Right ventricle myocardium superior (tissue), 1 donor: ENCODE measurements around the gene CFDP1. TPM values are rescaled to one million over a fixed set of nuclear protein-coding genes. Genes with fewer than 3 reads are reported as not detected.

Experiments used
- ATAC-seq: fragments of 200-7000 bp; cut with Tn5 transposase; one replicate; pipeline ENCODE4 v1.9.1; 2020; ENCODE audit warnings: mild to moderate bottlenecking; ENCODE audit not compliant: poor library complexity
- DNase-seq: peaks from one replicate; pipeline ENCODE4 v3.0.0-alpha.2; 2020
- intact Hi-C: fragments of 100-400 bp; cut with DNase I; formaldehyde crosslinking; loops from one replicate; pipeline ENCODE4 v1.11.2; 2022
- total RNA-seq: library from RNA; stranded (reverse); fragmentation: NEBNext Ultra II Directional; extraction: Animal tissue kit (Norgen Biotek cat#: 25700); gene quantifications from one replicate; pipeline ENCODE4 v1.2.1, GENCODE V29; 2021
- donor health status: DM: no; HTN: yes; CAD: no; lungs with severe emphysema.

The CFDP1 gene
- total RNA-seq, 1 donor from 2014 or later = 25.1 TPM

DNA sequence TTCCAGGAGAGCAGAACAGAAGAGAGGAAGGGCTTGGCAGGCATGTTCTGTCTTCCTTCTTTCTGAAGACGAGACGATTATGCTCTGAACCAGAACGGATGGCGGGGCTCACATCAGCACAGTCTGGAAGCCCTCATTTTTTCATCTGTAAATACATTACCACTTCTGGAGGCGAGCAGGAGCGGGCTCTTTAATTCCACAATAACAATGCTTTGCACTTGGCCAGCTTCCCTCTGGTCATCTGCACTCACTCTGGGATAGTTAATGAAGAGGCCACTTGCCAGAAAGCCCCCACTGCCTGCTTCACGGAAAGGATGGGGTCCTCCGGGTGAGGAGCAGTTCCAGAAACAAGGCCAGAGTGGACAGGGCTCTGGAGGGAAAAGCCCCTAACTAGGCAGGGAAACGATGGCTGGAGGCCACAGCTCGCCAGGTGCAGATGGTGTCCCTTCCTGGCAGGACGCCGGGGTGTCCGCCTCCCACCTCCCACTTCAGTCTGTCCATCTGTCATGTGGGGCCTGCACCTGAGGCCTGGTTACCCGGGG is 168.8 kb downstream of the CFDP1 start:
- intact Hi-C loops = loop anchor here (5.0 kb wide), 1 partner anchor 43 kb away; no protein-coding TSS in a partner anchor
- ATAC-seq = peak; percentile 18
- no peak for DNase-seq

DNA sequence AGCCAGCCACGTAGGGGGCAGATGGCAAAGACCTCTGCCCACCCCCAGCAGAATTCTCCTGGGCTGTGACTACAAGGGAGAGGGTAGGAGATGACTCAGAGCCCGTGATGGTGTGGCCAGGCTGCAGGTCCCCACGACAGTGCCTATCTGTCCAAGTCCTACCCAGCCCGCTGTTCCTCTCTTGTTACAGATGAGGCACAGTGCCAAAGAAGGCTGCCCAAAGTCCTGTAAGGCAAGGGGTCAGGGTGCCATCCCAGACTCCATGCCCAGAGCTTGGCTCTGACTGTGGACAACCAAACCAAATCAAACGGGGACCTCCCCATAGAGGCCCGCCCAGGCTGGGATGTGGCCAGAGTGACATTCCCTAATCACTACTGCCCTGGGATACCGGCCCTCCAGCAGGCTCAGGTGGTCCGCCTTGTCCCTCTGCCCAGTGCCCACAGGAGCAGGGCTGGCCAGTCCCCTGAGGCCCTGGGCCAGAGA is 169.3 kb downstream of the CFDP1 start:
- DNase-seq (peak; percentile 54), ATAC-seq (peak; percentile 19)
- intact Hi-C loops = loop anchor here (5.0 kb wide), 1 partner anchor 43 kb away; no protein-coding TSS in a partner anchor

DNA sequence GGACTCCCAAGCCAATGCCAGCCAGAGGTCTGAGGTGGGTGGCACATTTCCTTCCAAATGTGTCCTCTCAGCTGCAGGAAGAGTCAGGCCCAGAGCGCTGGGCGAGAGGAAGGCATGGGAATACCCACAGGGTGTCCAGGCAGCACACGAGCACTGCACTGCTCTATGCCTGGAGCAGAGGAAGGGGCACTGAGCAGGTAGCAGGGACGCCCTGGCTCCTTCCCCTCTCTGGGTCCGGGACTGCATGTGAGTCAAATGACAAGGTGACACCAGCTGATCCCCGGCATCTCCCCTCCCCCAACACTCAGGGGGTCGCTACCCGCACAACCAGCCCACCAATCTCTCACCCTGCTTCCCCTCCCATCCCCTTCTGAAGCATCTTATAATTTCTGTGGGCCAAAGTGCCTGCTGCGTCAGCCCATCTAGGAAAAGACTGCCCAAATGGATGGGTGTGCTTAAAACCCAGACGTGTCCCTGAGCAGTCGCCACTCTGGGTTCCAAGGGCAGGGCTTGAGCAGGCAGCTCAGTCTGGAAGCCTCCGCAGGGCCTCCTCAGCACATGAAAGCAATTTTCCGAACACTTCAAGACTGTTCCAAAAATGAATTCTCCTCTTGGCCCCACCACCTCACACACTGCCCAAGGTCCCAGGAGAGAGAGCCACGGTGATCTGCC is 169.9 kb downstream of the CFDP1 start:
- intact Hi-C loops = loop anchor here (5.0 kb wide), 1 partner anchor 44 kb away; no protein-coding TSS in a partner anchor
- ATAC-seq = no peak
- peak; percentile 42 for DNase-seq

DNA sequence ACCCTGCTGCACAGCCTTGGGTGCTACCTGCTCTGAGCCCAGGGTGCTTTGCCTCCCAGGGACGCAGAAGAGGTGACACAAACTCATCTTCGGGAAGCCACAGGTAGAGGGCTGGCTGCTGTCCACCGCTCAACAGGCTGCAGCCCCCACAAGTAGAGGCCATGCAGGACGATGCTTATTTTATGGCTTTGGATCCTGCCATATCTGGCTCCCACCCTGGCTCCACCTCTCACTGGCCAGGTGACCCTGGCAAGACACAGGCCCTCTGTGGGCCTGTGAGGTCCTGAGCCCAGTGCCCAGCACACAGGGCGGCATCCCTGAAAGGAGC is 170.5 kb downstream of the CFDP1 start:
- DNase-seq (no peak), ATAC-seq (no peak)
- intact Hi-C loops = loop anchor here (5.0 kb wide), 1 partner anchor 45 kb away; no protein-coding TSS in a partner anchor

DNA sequence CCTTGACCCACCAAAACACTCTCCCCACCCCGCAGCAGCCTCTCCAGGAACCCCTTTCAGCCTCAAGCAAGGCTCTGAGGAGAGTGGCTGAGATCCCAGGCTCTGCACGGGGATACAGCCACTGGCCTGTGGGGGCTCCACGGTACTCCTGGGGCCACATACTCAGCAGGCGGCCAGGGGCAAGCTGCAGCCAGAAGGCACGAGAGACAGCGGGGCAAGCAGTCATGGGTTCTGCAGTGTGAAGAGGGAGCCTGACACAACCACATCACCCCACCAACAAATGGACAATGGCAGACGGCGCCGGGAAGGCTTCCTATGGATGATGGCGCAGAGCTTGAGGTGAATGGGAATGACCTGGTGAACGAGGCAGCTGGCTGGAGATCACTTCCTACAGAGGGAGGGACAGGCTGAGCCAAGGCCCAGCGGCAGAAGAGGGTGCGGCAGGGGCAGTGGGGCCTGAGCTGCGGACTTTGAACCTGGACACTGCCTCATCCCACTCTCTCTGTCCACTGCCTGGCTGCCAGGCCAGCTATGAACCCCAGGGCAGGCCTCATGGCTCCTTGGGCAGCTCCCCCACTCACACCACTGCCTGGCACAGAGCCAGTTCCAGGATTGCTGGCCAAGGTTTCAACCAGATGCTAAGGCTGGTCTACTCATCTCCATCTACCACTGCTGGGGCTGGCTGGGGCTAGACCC is 171.1 kb downstream of the CFDP1 start:
- peak; percentile 53 for DNase-seq
- ATAC-seq = no peak
- intact Hi-C loops = loop anchor here (5.0 kb wide), 1 partner anchor 45 kb away; no protein-coding TSS in a partner anchor

DNA sequence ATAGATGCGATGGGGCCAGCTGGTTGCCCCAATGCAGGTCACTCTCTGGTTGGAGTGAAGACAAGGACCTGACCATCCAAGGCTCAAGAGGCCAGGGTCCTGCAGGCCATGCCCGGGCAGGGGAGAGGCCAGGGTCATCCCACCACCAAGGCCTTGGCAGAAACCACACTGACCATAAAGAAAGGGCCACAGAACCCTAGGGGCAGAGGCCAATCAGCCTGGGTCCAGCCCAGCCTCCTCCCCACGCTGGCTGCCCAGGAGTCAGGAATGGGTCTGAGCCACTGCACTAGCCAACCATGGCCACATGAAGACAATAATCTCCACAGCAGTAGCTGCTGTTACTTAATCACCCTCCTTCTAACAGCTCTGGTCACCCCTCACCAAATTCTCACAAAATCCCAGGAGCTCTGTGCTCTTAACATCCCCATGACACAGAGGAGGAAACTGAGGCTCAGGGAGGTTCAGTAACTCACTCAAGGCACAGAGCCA is 171.7 kb downstream of the CFDP1 start:
- intact Hi-C loops = loop anchor here (5.0 kb wide), 1 partner anchor 46 kb away; no protein-coding TSS in a partner anchor
- no peak for ATAC-seq
- DNase-seq = no peak

DNA sequence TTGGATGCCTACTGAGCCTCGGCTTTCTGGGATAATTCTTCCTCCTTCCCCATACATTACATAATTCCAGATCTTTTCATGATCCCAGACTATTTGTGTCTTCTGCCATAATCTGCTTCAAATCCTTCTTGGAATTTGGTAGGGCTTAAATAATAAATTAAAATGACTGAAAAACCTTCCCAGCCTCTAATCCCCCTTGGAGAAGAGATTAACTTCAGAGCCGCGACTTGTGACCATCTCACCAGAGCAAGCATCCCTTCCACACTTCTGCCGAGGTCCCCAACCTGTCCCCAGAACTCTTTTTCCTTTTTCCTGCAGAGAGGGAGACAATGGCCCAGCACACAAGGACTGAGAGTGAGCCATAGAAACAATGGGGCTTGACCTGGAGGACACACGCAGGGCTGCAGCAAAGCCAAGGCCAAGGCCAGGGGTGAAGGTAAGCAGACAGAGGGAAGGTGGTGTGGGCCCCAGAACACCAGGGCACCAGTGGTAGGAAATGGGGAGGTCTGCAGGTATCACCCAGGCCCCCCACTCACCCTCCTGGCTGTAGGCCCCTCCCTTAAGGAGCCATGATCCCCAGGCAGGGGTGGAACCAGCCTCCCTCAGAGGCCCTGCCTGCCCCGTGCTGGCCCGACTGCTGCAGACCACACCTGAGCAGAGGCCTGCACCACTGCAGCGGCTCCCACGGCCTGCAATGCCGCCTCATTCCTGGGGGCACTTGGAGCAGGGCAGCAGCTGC is 172.3 kb downstream of the CFDP1 start:
- intact Hi-C loops = loop anchor here (5.0 kb wide), 1 partner anchor 46 kb away; no protein-coding TSS in a partner anchor
- ATAC-seq (no peak), DNase-seq (no peak)

DNA sequence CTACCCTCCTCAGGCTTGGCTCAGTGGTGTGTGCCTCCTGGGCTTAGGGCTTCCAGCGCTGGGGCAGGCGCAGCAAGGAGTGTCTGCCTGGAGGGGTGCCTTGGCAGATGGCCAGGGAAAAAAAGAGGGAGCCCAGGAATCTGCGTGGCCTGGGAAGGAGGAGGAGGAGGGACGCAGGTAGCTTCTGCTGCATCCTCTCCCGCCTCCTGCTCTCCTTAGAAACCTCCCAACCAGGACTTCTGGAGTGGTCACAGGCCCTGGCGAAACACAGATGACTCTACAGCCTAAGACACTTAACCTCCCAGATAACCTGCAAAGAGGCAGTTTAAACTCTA is 174.5 kb downstream of the CFDP1 start:
- DNase-seq (no peak), ATAC-seq (no peak)
- intact Hi-C loops = no loop called here

DNA sequence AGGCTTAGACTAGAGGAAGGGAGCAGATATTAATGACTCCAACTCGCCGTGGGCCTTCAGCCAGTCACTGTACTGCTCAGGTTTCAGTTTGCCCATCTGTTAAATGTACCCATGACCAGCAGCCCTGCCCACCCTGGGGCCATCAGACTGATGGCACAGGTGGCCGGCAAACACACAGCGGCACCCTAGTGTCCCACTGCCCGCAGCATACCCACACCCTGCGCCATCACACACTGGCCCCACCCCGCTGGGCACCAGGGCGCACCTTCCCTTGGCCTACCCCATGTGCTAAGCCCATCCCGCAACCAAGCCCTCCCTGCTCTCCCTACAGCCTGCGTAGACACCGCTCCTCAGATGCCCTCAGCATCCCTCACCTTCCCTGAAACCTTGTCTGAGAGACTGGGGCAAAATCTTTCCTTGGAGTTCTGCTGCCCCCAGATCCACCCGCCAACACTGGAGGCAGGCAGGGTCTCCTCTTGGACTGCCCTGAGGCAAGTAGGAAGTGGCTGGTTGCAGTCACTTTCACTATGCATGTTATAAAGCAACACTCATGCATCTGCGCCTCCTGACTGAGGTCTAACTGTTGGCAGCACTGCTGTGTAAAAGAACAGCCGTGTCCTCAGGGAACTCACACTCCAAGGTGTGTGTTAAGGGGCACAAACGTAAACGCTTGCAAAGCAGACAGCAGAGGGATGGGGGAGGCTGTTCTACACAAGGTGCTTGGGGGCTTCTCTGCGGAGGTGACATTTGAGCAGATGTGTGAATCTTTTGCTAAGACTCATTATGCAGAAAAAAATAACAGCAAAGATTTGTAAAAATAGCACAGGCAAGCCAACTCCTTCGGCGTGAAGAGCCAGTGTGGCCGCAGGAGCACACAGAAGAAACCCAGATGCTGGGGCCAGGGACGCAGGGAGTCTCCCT is 175.2 kb downstream of the CFDP1 start:
- intact Hi-C loops = no loop called here
- DNase-seq (no peak), ATAC-seq (no peak)

DNA sequence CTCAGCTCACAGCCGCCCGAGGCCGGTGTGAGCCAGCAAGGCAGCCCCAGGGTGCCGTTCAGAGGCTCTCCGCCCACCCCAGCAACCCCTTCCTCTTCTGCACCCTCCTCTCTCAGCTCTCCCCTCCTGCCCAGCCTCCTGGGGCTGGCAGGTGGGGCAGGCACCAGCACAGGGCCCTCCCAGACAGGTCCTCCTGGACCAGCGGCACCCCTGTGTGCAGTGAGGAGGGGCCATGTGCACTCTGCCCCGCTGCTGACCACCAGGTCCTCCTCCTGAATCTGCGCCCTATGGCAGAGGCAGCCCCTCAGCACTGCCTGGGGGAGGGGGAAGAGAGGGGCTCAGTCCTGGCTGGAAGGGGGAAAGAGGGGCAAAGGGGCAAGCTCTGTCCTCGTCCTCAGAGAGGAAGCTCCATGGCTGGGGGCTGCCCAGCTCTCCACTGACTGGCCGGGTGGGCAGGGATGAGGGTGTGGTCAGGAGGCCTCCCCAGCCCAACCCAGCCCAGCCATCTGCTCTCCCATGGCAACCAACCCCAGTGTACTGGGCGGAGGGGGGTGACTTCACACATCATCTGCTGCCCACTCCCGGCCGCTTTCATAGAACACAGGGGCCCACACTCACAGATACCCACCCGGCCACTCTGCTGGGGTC is 176.5 kb downstream of the CFDP1 start:
- DNase-seq (peak; percentile 58), ATAC-seq (peak; percentile 30)
- intact Hi-C loops = no loop called here

DNA sequence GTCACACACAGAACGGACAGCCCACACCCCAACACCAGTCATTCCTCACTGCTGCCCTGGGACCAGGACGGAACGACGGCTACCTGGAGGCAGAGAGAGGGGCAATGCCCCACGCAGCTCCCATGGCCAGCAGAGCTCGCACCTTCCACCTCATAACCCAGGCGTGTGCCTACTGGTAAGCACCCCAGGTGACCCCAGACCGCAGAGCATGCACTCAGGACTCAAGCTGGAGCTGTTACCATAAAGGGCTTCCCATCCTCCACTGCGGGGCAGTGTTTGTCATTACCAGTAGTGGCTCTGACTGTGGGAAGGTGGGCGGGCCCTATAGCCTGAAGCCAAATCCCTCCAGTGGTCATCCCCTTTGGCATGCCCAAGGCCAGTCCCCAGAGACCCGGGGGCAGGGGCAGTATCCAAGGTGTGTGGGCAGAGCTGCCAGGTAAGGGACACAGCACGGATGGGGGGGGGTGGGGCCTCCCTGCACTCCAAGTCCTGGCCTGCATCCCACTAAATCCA is 177.2 kb downstream of the CFDP1 start:
- intact Hi-C loops = no loop called here
- no peak for ATAC-seq
- DNase-seq = peak; percentile 57

DNA sequence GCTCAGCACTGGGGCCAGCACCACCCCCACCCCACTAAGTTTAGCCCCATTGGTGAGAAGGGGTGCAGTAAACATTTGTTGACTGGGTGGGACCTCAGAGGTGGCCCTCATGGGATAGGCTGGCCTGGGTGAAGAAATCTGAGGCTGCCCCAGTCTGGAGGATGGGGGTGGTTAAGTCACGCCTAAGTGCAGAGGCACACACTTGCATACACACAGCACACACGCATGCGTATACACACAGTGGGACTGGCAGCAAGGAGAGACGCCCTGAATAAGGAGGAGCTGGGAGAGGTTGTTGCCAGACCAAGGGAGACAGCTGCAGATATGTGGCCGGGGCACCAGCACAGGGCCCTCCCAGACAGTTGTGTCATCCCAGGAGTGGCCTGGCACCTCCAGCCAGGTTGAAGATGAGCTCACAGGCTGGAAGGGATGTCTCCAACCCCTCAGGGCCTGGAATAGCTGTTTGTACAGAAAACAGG is 178.9 kb downstream of the CFDP1 start:
- intact Hi-C loops = no loop called here
- ATAC-seq (no peak), DNase-seq (no peak)

DNA sequence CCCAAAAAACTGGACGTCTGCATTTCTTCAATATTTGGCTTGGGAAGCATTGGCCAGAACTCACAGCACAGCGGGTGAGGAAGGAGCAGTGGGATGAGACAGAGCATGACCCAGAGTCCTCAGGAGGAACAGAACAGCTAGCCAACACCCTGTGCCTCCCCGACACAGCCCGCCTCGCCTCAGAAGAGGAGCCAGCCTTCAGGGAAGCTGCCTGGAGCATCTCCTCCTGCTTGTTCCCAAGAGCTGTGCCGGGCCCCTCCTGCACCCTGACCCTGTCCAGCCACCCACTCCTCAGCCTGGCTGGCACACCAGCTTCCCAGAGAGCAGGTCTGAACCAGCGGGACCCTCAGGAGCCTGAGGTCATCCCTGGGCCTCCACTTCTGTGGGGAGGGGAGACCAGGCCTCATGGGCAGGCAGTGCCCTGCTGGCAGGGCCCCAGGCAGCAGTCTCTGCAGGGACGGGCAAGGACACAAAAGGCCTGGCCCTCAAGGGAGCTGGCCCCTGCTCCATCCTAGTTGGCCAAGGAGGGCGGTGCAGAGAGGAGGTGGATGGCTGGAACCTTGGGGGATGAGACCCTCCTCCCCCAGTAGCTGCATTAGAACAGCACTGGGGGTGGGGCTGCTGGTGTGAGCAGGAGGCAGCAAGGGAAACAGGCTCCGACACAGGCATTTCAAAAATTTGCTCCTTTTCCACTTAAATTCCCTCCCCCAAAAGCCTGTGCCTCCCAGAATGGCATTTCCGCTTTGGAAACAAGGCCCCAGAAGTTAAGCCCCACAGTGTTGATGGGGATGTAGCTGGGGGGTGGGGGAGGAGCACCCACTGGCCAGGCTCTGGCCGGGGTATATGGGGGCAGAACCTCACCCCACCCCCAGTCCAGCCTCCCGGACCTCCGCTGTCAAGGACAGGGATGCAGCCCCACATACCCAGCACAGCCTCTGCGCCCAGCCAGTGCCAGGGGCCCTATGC is 180.1 kb downstream of the CFDP1 start:
- ATAC-seq (no peak), DNase-seq (no peak)
- intact Hi-C loops = no loop called here

DNA sequence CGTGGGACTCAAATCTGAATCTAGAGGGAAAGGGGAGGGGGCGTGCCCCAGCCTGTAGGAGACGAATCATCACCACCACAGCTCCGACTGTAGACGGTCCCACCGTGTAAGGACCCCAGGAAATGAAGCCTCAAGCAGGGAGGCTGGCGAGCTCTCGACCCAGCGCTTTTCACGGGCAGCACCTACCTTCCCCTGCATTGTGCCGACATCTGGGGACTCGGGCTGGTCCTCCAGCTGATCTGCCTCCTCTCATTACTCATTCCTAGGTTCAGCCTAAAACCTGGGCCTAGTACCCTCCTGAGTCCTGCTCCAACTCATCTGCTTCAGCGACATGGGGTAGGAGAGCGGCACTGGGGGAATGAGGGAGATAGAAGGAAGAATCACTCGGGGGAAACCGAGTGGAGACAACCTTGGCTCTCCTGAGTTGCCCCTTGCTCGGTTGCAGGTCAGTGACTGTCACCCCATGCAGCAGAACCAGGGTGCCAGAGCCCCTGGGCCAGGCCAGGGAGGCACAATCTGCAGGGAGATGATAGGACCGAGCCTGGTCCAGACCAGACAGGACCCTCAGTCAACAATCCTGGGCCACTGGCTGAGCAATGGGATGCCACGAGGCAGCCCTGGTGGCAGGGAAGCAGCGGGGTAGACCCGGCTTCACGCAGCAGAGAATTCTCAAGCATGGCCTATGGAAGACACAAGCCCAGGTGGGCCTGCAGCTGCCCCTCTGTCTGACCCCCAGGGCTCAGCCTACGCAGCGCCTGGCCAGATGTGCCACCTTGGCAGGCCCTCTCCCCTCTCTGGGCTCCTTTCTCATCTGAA is 181.0 kb downstream of the CFDP1 start:
- peak; percentile 40 for DNase-seq
- ATAC-seq = no peak
- intact Hi-C loops = no loop called here

DNA sequence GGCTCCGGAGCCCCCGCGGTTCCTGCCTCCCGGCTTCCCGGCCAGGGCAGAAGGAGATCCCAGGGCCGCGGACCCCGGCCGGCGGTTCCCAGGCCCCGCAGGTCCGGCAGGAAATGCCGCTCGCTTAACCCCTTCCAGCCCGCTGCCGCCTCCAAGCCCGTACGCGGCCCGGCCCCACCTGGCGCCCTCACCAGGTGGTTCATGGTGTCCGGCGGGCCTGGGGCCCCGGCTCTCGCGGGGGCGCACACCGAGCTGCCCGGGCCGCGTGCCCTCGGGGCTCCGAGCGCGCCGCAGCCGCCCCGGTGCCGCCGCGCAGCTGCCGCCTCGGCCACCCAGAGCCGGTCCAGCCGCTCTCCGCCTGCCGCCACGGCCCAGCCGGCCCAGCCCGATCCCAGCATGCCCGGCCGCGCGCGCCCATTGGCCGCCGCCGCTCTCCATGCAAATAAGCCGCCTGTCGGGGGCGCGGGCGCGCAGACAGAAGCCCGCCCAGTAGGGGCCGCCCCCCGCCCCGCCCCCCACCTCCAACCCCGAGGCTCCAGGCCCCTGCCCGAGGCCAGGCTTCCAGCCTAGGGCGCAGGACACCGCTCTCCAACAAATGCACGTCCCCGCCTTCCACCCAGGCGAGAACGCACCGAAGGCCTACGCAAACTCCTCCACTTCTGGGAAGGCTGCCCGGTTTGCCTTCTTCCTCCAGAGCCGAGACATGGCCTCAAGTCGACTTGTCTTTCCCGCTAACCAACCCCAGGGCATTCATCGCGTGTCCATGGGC is 181.8 kb downstream of the CFDP1 start, which contains the start of gene BCAR1:
TSS of gene BCAR1 (minus strand) at position 345 of the 769 bp plus-strand sequence. CDS start at position 203, 142 bp downstream.
- DNase-seq (peak; percentile 94), ATAC-seq (peak; percentile 77)
- intact Hi-C loops = no loop called here
